SHP77 (cell line): ENCODE data around the gene RPH3AL.
"Not testable (repeated sequence)": the region's sequence is repeated elsewhere in the genome, so short reads cannot be mapped to it uniquely, and the experiment has no call there.

Experiments used
- DNase-seq, 2 experiments: peaks; one replicate each; lab custom pipeline; 2025; lab: John Stamatoyannopoulos, UW

RPH3AL gene

GRCh38 chr17:238071-238963 lies 114.3 kb downstream of the RPH3AL start:
- DNase-seq: no peak

- no peak for DNase-seq
Measured at GRCh38 chr17:237406-237955, 115.1 kb downstream of the RPH3AL start.

GRCh38 chr17:236641-237405 lies 115.8 kb downstream of the RPH3AL start:
- no peak for DNase-seq

- no peak for DNase-seq
Measured at GRCh38 chr17:235831-236640, 116.6 kb downstream of the RPH3AL start.

GRCh38 chr17:234994-235830 lies 117.4 kb downstream of the RPH3AL start:
- not testable (repeated sequence) for DNase-seq

- DNase-seq: not testable (repeated sequence)
Measured at GRCh38 chr17:234163-234993, 118.2 kb downstream of the RPH3AL start.

- DNase-seq: no peak
Measured at GRCh38 chr17:233473-233941, 119.1 kb downstream of the RPH3AL start.

- no peak for DNase-seq
Measured at GRCh38 chr17:231966-232807, 120.4 kb downstream of the RPH3AL start.

GRCh38 chr17:231191-231965 lies 121.2 kb downstream of the RPH3AL start:
- no peak for DNase-seq

GRCh38 chr17:230395-230770 lies 122.2 kb downstream of the RPH3AL start:
- no peak for DNase-seq

- DNase-seq: no peak
Measured at GRCh38 chr17:229709-230394, 122.8 kb downstream of the RPH3AL start.

- no peak for DNase-seq
Measured at GRCh38 chr17:228951-229708, 123.5 kb downstream of the RPH3AL start.

- no peak for DNase-seq
Measured at GRCh38 chr17:227946-228615, 124.5 kb downstream of the RPH3AL start.

GRCh38 chr17:227078-227945 lies 125.3 kb downstream of the RPH3AL start:
- DNase-seq: no peak
